Measurements from ENCODE around the gene XCR1. TPM values are rescaled to one million over a fixed set of nuclear protein-coding genes. Genes with fewer than 3 reads are reported as not detected.

The XCR1 gene
- total RNA-seq, 2 experiments from 2014 or later: not detected

- TF ChIP-seq CTCF (conservative IDR thresholded peaks at IDR 0.05; ENCODE audit: low read length) (no peak), EZH2phosphoT487 (IDR thresholded peaks at IDR 0.05; ENCODE audit: borderline replicate concordance, low read depth, low read length) (no peak)
- Histone ChIP-seq H3K4me2 (ENCODE audit: low read length) (no peak overlapping the region), H3K4me3 (ENCODE audit: low read depth, low read length, poor library complexity, severe bottlenecking) (no peak overlapping the region), H2AFZ (ENCODE audit: low read length) (no peak overlapping the region), H3K27ac (ENCODE audit: low read depth, low read length, poor library complexity, severe bottlenecking) (no peak overlapping the region), H4K20me1 (ENCODE audit: insufficient read depth, low read length) (no peaks in the 10 kb centered on the region; the same call in 1 of the 2 replicates), H3K4me1 (ENCODE audit: insufficient read depth, low read length, poor library complexity, severe bottlenecking) (no peaks in the 10 kb centered on the region), H3K79me2 (ENCODE audit: insufficient read depth, low read depth, low read length) (no peaks in the 10 kb centered on the region), H3K9me2 (ENCODE audit: insufficient read depth, low read length) (no peaks in the 10 kb centered on the region), H3K9me3 (ENCODE audit: low read length) (no peaks in the 10 kb centered on the region), H3K36me3 (ENCODE audit: insufficient read depth, low read length) (peaks cover 52% of the 10 kb centered on the region)
- POLR2A ChIA-PET: no interaction called here
- CTCF ChIA-PET (ENCODE audit: unreplicated experiment): no interaction called here
- intact Hi-C loops (cut with micrococcal nuclease; ENCODE audit: unreplicated experiment): no loop called here
- BruUV-seq (replicated peaks): no TSS peak
- no peak for DNase-seq (ENCODE audit: low spot score)
These were observed 42.7 kb downstream of the XCR1 start for GRCh38 chr3:45984331-45985312.

- no peak overlapping the region for H3K4me2 ChIP-seq (ENCODE audit: low read length)
- no peaks in the 10 kb centered on the region for H3K9me3 ChIP-seq (ENCODE audit: low read length)
- CTCF ChIA-PET (ENCODE audit: unreplicated experiment): no interaction called here
- intact Hi-C loops (cut with micrococcal nuclease; ENCODE audit: unreplicated experiment): no loop called here
- H3K36me3 ChIP-seq (ENCODE audit: insufficient read depth, low read length): peaks cover 59% of the 10 kb centered on the region
- TF ChIP-seq CTCF (conservative IDR thresholded peaks at IDR 0.05; ENCODE audit: low read length) (no peak), EZH2phosphoT487 (IDR thresholded peaks at IDR 0.05; ENCODE audit: borderline replicate concordance, low read depth, low read length) (no peak)
- no peaks in the 10 kb centered on the region for H3K9me2 ChIP-seq (ENCODE audit: insufficient read depth, low read length)
- H2AFZ ChIP-seq (ENCODE audit: low read length): no peak overlapping the region
- H3K27ac ChIP-seq (ENCODE audit: low read depth, low read length, poor library complexity, severe bottlenecking): no peak overlapping the region
- H3K79me2 ChIP-seq (ENCODE audit: insufficient read depth, low read depth, low read length): no peaks in the 10 kb centered on the region
- POLR2A ChIA-PET: no interaction called here
- H3K4me3 ChIP-seq (ENCODE audit: low read depth, low read length, poor library complexity, severe bottlenecking): no peak overlapping the region
- no peaks in the 10 kb centered on the region; the same call in 1 of the 2 replicates for H4K20me1 ChIP-seq (ENCODE audit: insufficient read depth, low read length)
- BruUV-seq (replicated peaks): no TSS peak
- no peak for DNase-seq (ENCODE audit: low spot score)
- H3K4me1 ChIP-seq (ENCODE audit: insufficient read depth, low read length, poor library complexity, severe bottlenecking): no peaks in the 10 kb centered on the region
These were observed 43.5 kb downstream of the XCR1 start for GRCh38 chr3:45983770-45984169.
